Adrenal gland (tissue), 5 donors: ENCODE results near the gene SFTA2.

ENCODE experiments used
- CTCF ChIP-seq, 6 experiments: fragments of 450-650 bp in 4 of 6; fragments of 200-600 bp in 2 of 6; sonication (generic) in 1 of 6; IDR thresholded peaks; 1 replicate in 5 of 6; 2 replicates in 1 of 6; pipeline versions ENCODE4 v1.5.1 to v1.8.0; 2016 to 2021; ENCODE audit warnings: antibody characterized with exemption in 6 of 6, mild to moderate bottlenecking in 2 of 6, moderate library complexity in 1 of 6
- POLR2A ChIP-seq, 2 donors: fragments of 450-650 bp; IDR thresholded peaks; one replicate each; pipeline ENCODE4 v1.6.1; 2017; ENCODE audit warnings: antibody characterized with exemption in 2 of 2, mild to moderate bottlenecking in 2 of 2, moderate library complexity in 1 of 2
- donor health status: DM: no; HTN: no; CAD: no.

DNA sequence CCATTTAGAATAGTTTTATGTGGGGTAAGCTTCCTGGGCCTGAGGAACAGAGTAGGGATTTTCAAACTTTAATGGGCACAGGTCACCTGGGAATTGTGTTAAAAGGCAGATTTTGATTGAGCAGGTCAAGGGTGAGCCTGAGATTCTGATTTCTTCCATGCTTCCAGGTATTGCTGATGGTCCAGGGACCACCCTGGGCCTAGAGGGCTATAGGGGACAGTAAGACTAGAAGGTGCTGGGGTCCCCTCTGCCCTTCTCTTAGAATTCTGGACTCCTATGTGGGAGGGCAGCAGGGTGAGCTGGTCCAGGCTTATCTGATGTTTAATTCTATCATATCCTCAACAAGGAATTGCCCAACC is 45.1 kb downstream of the SFTA2 start:
- no peak for TF ChIP-seq POLR2A (IDR thresholded peaks at IDR 0.05)
- no peak for TF ChIP-seq CTCF (IDR thresholded peaks at IDR 0.05)
